GM12873 (cell line): Measurements from ENCODE around the gene CBY2.

Experiments
- TF ChIP-seq, protein P1 (sequence below): IDR thresholded peaks from 2 replicates; pipeline ENCODE4 v1.5.1; 2012; ENCODE audit warnings: low read depth, mild to moderate bottlenecking, moderate library complexity, low read length, control low read depth; ENCODE audit not compliant: insufficient read depth; ENCODE audit errors: missing control alignments

The CBY2 gene

GRCh38 chr13:45678282-45678681, 23.8 kb upstream of the CBY2 start:
- TF ChIP-seq, protein P1, sequence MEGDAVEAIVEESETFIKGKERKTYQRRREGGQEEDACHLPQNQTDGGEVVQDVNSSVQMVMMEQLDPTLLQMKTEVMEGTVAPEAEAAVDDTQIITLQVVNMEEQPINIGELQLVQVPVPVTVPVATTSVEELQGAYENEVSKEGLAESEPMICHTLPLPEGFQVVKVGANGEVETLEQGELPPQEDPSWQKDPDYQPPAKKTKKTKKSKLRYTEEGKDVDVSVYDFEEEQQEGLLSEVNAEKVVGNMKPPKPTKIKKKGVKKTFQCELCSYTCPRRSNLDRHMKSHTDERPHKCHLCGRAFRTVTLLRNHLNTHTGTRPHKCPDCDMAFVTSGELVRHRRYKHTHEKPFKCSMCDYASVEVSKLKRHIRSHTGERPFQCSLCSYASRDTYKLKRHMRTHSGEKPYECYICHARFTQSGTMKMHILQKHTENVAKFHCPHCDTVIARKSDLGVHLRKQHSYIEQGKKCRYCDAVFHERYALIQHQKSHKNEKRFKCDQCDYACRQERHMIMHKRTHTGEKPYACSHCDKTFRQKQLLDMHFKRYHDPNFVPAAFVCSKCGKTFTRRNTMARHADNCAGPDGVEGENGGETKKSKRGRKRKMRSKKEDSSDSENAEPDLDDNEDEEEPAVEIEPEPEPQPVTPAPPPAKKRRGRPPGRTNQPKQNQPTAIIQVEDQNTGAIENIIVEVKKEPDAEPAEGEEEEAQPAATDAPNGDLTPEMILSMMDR: no peak

DNA sequence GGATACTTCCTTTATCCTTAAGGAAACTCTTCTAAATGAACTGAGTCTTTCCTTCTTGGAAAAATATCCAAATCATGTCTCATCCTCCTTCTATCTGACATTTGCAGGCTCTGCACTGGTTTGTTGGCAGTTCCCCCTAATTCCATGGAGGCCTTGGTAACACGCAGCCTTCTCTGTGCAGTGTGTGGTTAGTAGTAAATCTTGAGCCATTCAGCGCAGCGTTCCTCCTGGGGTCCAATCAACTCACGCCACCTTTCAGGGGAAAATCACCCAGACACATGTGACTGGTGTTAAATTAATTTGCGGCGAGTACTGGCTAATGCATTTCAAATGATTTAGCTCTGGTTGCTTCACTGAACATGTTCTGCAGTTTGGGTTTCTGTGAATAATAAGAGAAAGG, 21.0 kb upstream of the CBY2 start:
- TF ChIP-seq, protein P1: no peak

GRCh38 chr13:45682494-45683008, 19.6 kb upstream of the CBY2 start:
- TF ChIP-seq, protein P1: no peak

- TF ChIP-seq, protein P1: peak; percentile 45
Measured at GRCh38 chr13:45683701-45684100, 18.4 kb upstream of the CBY2 start.

- TF ChIP-seq, protein P1: no peak
Measured at GRCh38 chr13:45688577-45688976, 13.5 kb upstream of the CBY2 start.

- TF ChIP-seq, protein P1: no peak
Measured at GRCh38 chr13:45690636-45691035, 11.5 kb upstream of the CBY2 start.

- TF ChIP-seq, protein P1: no peak
Measured at GRCh38 chr13:45691251-45691650, 10.9 kb upstream of the CBY2 start.

- TF ChIP-seq, protein P1: no peak
Measured at GRCh38 chr13:45691667-45692066, 10.5 kb upstream of the CBY2 start.
